Thymus (tissue), 14 donors: ENCODE data around the gene SLC22A6. TPM values are rescaled to one million over a fixed set of nuclear protein-coding genes. Genes with fewer than 3 reads are reported as not detected.
A peak's percentile ranks its signal among the peaks of the same experiment; 100 is the strongest.

Experiments used
- DNase-seq, 9 donors: peaks; one replicate each; pipeline ENCODE4 v3.0.0-alpha.2; 2013; ENCODE audit warnings: low spot score in 9 of 9, low read depth in 6 of 9, missing footprints in 1 of 9
- H3K27ac ChIP-seq, 2 donors: one replicate each; pipeline ENCODE4 v1.5.1; 2013; ENCODE audit warnings: control low read depth in 1 of 2, low read depth in 1 of 2, low read length in 1 of 2, mild to moderate bottlenecking in 1 of 2, moderate library complexity in 1 of 2
- H3K27me3 ChIP-seq, 2 donors: one replicate each; pipeline ENCODE4 v1.5.1; 2013; ENCODE audit warnings: low read length in 1 of 2; ENCODE audit not compliant: control insufficient read depth in 2 of 2, insufficient read depth in 1 of 2
- H3K36me3 ChIP-seq, 2 donors: one replicate each; pipeline ENCODE4 v1.5.1; 2013; ENCODE audit warnings: low read length in 1 of 2, mild to moderate bottlenecking in 1 of 2, moderate library complexity in 1 of 2; ENCODE audit not compliant: control insufficient read depth in 2 of 2, insufficient read depth in 2 of 2
- H3K4me1 ChIP-seq, 2 donors: one replicate each; pipeline ENCODE4 v1.5.1; 2013; ENCODE audit warnings: low read length in 2 of 2; ENCODE audit not compliant: control insufficient read depth in 2 of 2, insufficient read depth in 2 of 2
- H3K4me3 ChIP-seq, 2 donors: one replicate each; pipeline ENCODE4 v1.5.1; 2013; ENCODE audit warnings: low read length in 2 of 2, control low read depth in 1 of 2, mild to moderate bottlenecking in 1 of 2
- H3K9me3 ChIP-seq, 2 donors: one replicate each; pipeline ENCODE4 v1.5.1; 2013; ENCODE audit warnings: low read length in 1 of 2, mild to moderate bottlenecking in 1 of 2; ENCODE audit not compliant: control insufficient read depth in 2 of 2, insufficient read depth in 1 of 2
- WGBS: extraction: QIAGEN DNeasy Blood & Tissue Kit; methylation state at CpG from one replicate; pipeline ENCODE4 v1.1.7; 2013; 5-methylcytosine and 5-hydroxymethylcytosine counted together
- long read RNA-seq, 10 donors: transcript quantifications; one replicate each; lab custom pipeline, GENCODE V29; 2026
- polyA plus RNA-seq: library from polyadenylated mRNA; stranded (reverse); fragments of 200-250 nt; gene quantifications from one replicate; pipeline ENCODE4 v1.2.3, GENCODE V29; 2013
- total RNA-seq: library from RNA; stranded (reverse); fragments of 120-200 nt; gene quantifications from one replicate; pipeline ENCODE4 v1.2.4, GENCODE V29; 2013
- donor health status: healthy.

Gene SLC22A6
- total RNA-seq (not detected), polyA plus RNA-seq (not detected)
- long read RNA-seq, donor 1: 0 reads
- long read RNA-seq, donor 2: 0 reads
- long read RNA-seq, donor 3: 0 reads
- long read RNA-seq, donor 4: 0 reads
- long read RNA-seq, donor 5, partial matches to known transcripts: 0 of 1 reads
- long read RNA-seq, donor 5, other reads (novel, unspliced or antisense): 0 of 1 reads
- long read RNA-seq, donor 6: 0 reads
- long read RNA-seq, donor 7: 0 reads
- long read RNA-seq, donor 8: 0 reads
- long read RNA-seq, donor 9: 0 reads
- long read RNA-seq, donor 10: 0 reads

GRCh38 chr11:62984451-62984991 lies at the start of gene SLC22A6:
Gene SLC22A6, minus strand, starts transcription at chr11:62984967. Its CDS starts 277 bp downstream, at chr11:62984690.
- no peak for DNase-seq
- WGBS: 86% methylated on average over 14 of the region's 14 CpGs
- H3K36me3 ChIP-seq: no peaks in the 10 kb centered on the region
- no peaks in the 10 kb centered on the region for H3K9me3 ChIP-seq
- no peak within 1 kb of the TSS for H3K4me3 ChIP-seq
- H3K27ac ChIP-seq: no peak within 1 kb of the TSS
- H3K4me1 ChIP-seq: no peaks in the 10 kb centered on the region
- peaks cover 2 to 4% of the 10 kb centered on the region in 2 donors for H3K27me3 ChIP-seq

- Histone ChIP-seq H3K4me1 (no peaks in the 10 kb centered on the region), H3K9me3 (peaks cover 0 to 2% of the 10 kb centered on the region in 2 donors), H3K4me3 (no peak overlapping the region), H3K27ac (no peak overlapping the region), H3K27me3 (no peaks in the 10 kb centered on the region), H3K36me3 (no peaks in the 10 kb centered on the region)
- over 99% methylated on average over 4 of the region's 4 CpGs for WGBS
- no peak for DNase-seq
Observed at GRCh38 chr11:63032457-63032856, 47.7 kb upstream of the SLC22A6 start.

DNA sequence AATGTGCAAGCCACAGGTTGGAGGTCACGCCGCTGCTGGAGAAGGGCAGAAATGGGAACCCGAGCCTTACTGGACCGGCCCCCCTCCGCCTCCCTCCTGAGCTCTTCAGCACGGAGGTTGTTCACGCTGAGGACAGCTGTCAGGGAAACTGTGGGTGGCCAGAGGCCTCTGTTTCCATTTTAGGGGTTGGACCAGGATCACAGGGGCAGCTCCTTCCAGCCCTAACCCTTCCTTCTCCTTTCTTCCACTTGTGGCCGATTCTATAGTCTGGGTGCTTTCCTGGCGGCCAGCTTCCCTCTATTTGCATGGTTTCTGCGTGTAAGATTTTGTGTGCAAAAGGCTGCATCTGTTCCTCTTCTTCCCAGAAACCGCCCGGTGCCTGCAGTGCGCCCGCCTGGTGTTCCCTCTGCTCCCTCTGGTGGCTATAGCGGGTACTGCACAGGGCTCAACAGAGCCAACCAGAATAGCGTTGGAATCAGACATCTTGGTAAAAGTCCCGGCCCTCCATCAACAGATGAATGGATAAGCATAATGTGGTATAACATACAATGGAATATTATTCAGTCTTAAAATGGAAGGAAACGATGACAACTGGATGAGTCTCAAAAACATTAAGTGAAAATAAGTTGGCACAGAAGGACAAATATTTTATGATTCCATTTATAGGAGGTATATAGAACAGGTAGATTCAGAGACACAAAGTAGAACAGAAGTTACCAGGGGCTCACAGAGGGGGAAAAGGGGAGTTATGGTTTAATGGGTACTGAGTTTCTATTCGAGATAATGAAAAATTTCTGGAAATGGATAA lies 39.3 kb upstream of the SLC22A6 start:
- no peak overlapping the region for H3K4me3 ChIP-seq
- WGBS: 17% methylated on average over 19 of the region's 19 CpGs
- no peak overlapping the region for H3K27ac ChIP-seq
- H3K9me3 ChIP-seq: peaks cover 0 to 2% of the 10 kb centered on the region in 2 donors
- peaks cover 0 to 22% of the 10 kb centered on the region in 2 donors for H3K27me3 ChIP-seq
- peak; percentile 27 to 79 (median 53) for DNase-seq
- no peaks in the 10 kb centered on the region for H3K4me1 ChIP-seq
- no peaks in the 10 kb centered on the region for H3K36me3 ChIP-seq

DNA sequence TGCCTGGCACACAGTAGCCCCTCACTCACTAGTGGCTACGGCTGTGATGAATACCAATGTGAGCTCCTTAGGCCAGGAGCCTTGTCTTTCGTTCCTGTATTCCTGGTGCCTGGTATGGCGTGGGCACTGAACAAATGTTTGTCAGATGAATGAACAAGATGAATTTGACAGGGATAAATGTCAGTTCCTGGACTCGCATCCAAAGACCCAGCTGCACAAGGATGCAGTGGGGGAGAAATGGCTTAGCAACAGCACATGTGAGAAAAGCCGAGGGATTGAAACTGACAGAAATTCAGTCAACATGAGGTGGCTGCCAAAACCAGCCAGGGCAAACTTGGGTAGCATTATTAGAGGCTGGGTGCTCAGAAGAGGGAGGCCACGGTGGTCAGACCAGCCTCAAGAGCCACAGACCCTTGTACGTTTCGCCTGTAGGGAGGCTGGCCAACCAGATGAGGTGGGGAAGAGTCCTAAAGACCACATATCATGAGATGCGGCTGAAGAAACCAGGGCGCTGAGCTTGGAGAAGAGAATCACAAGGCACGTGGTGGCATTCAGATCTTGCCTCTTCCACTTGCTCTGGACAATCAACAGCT lies 38.6 kb upstream of the SLC22A6 start:
- H3K9me3 ChIP-seq: peaks cover 0 to 2% of the 10 kb centered on the region in 2 donors
- no peaks in the 10 kb centered on the region for H3K36me3 ChIP-seq
- DNase-seq: no peak
- H3K27me3 ChIP-seq: peaks cover 0 to 22% of the 10 kb centered on the region in 2 donors
- no peaks in the 10 kb centered on the region for H3K4me1 ChIP-seq
- no peak overlapping the region for H3K4me3 ChIP-seq
- 93% methylated on average over 11 of the region's 11 CpGs for WGBS
- no peak overlapping the region for H3K27ac ChIP-seq

DNA sequence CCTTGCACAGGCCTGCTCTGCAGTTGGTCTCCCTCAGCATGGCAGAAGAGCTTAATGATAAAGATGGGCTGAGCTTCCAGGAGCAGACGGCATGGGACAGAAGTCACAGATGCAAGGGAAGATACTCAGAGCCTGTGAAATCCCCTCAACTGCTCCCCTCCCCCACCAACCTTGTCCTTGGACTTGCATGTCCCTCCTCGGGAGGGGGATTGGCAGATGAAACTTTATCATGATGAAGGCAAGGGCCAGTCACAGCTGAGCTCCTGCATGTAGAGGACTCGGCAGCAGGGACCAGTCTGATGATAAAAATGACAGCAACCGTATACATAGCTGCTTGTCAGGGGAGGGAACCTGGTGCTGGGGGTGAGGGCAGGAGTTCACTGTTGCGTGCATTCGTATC lies 37.7 kb upstream of the SLC22A6 start:
- H3K27ac ChIP-seq: no peak overlapping the region
- no peaks in the 10 kb centered on the region for H3K4me1 ChIP-seq
- H3K4me3 ChIP-seq: no peak overlapping the region
- DNase-seq: no peak
- WGBS: 80% methylated on average over 6 of the region's 6 CpGs
- peaks cover 0 to 25% of the 10 kb centered on the region in 2 donors for H3K27me3 ChIP-seq
- no peaks in the 10 kb centered on the region for H3K36me3 ChIP-seq
- no peaks in the 10 kb centered on the region for H3K9me3 ChIP-seq

DNA sequence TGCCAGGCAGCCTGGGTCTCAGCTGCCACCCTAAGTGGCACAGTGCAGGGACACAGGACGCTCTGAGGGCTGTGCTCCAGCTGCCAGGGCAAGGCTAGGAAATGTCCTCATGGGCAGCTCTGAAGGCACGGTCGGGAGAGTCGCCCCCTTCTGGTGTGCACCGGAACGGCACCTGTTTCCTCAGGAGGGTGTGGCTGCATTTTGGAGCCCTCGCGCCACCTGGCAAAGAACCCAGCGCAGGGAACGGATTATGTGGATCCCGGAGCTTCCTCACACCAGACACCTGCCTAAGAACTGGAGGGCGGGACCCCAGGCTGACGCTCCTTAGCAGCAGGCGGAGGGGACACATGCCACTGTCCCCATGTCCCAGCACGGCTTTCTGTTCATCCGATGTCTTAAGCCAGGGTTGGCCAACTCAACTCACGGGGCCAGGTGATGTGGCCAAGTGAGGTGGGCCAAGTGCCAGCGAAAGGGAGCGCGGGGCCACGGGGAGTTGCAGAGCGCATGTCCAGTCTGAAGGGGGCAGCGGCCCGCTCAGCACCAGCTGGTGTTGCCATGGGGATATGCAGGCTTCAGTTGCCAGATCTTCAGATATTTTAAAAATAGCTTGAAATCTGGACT lies 36.0 kb upstream of the SLC22A6 start:
- H3K27ac ChIP-seq: no peak overlapping the region
- H3K36me3 ChIP-seq: no peaks in the 10 kb centered on the region
- H3K27me3 ChIP-seq: peaks cover 0 to 30% of the 10 kb centered on the region in 2 donors
- WGBS: 58% methylated on average over 24 of the region's 24 CpGs
- H3K9me3 ChIP-seq: no peaks in the 10 kb centered on the region
- H3K4me1 ChIP-seq: no peaks in the 10 kb centered on the region
- H3K4me3 ChIP-seq: no peak overlapping the region
- no peak for DNase-seq

DNA sequence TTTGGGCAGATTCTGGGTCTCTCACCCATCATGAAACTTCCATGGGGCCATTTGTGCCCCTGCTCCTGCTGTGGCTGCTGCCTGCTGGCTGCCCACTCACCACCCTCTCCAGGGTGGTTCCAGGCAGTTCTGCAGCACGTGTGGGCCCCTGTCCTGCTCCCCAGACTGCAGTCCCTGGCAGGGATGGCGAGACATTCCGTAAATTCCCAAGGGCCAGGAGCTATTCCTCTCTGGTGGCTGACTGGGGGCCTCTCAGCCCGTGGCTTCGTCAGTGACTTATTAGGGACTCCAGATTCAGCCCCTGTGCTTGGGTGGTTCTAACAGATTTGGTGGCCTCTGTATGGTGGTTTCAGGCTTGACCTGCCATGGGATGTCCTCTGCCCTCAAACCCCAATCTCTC lies 34.7 kb upstream of the SLC22A6 start:
- no peak overlapping the region for H3K4me3 ChIP-seq
- H3K4me1 ChIP-seq: no peaks in the 10 kb centered on the region
- H3K27ac ChIP-seq: no peak overlapping the region
- no peak for DNase-seq
- 88% methylated on average over 5 of the region's 5 CpGs for WGBS
- no peaks in the 10 kb centered on the region for H3K36me3 ChIP-seq
- peaks cover 0 to 32% of the 10 kb centered on the region in 2 donors for H3K27me3 ChIP-seq
- H3K9me3 ChIP-seq: no peaks in the 10 kb centered on the region

- H3K27me3 ChIP-seq: peaks cover 0 to 19% of the 10 kb centered on the region in 2 donors
- H3K9me3 ChIP-seq: no peaks in the 10 kb centered on the region
- H3K4me3 ChIP-seq: no peak overlapping the region
- no peaks in the 10 kb centered on the region for H3K36me3 ChIP-seq
- 70% methylated on average over 8 of the region's 8 CpGs for WGBS
- no peak for DNase-seq
- H3K4me1 ChIP-seq: no peaks in the 10 kb centered on the region
- H3K27ac ChIP-seq: no peak overlapping the region
Observed at GRCh38 chr11:63017306-63017974, 32.7 kb upstream of the SLC22A6 start.
